ENCODE data around the gene SFXN3. TPM values are rescaled to one million over a fixed set of nuclear protein-coding genes. Genes with fewer than 3 reads are reported as not detected.
A peak's percentile ranks its signal among the peaks of the same experiment; 100 is the strongest.

SFXN3 gene, protein sequence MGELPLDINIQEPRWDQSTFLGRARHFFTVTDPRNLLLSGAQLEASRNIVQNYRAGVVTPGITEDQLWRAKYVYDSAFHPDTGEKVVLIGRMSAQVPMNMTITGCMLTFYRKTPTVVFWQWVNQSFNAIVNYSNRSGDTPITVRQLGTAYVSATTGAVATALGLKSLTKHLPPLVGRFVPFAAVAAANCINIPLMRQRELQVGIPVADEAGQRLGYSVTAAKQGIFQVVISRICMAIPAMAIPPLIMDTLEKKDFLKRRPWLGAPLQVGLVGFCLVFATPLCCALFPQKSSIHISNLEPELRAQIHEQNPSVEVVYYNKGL
- 10 to 100 TPM; 59.7 to 74.5 (median 68.9) TPM for total RNA-seq
- 44.0 TPM for total RNA-seq (2013)

DNA sequence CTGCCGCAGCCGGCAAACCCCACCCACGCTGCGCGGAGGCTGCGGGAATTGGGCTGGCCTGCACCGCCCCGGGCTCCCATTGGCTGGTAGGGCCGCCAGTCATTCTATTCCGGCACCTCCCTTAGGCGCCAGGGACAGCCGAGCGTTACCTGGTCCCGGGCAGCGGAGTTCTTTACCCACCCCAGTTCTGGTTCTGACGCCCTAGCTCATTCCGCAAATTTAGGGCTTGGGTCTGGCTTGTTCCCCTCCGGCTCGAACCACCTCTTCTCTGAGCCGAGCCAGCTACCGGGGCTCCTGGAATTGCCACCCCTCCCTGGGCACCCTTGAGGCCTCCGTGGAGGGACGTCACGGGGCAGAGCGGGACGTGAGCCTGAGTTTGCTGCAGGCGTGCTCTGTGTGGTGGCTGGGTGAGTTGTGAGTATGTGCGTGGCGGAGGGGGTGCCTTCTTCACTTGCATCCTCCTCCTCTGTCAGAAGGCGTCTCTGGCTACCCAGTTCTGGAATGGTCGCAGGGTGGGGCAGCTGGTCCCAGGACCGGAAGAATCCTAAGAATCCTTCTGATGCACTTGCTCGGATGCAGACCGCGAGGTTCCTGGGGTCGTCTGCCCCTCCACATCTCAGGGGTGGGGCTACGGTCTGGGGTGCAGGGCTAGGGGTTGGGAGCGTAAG, at the start of gene SFXN3, which contains the start of gene PDZD7:
SFXN3 (plus strand) TSS at position 107 of the 668 bp plus-strand sequence. CDS start 3,461 bp downstream, outside the sequence.
PDZD7 (minus strand) TSS at position 2 of the 668 bp plus-strand sequence. CDS start 910 bp downstream, outside the sequence.
- H3K27me3 Mint-ChIP-seq (ENCODE audit: low read depth in 2 of 2), result peaks cover 0 to 7% of the 10 kb centered on the region in 2 donors
- H3K27ac Mint-ChIP-seq, result peak within 1 kb of the TSS; percentile 83 to 89
- Histone ChIP-seq H3K27me3 (ENCODE audit: control insufficient read depth, insufficient read depth, low read length) (no peaks in the 10 kb centered on the region), H3K36me3 (ENCODE audit: control insufficient read depth, insufficient read depth, low read length) (peaks cover 16% of the 10 kb centered on the region), H3K27ac (ENCODE audit: low read length) (peak within 1 kb of the TSS; percentile 98), H3K9me3 (ENCODE audit: control insufficient read depth, insufficient read depth, low read length) (no peaks in the 10 kb centered on the region), H3K4me1 (ENCODE audit: control insufficient read depth, insufficient read depth, low read length) (peaks cover 28% of the 10 kb centered on the region), H3K4me3 (ENCODE audit: low read length) (peak within 1 kb of the TSS; percentile 50)
- DNase-seq (peak; percentile 96 to 98), ATAC-seq (peak; percentile 76 to 91 (median 85))
- intact Hi-C loops (cut with micrococcal nuclease), result loop anchor here (5.0 kb wide), 3 partner anchors 34 to 321 kb away; partner anchors contain the start of genes BTRC and LZTS2
- TF ChIP-seq, protein P1, sequence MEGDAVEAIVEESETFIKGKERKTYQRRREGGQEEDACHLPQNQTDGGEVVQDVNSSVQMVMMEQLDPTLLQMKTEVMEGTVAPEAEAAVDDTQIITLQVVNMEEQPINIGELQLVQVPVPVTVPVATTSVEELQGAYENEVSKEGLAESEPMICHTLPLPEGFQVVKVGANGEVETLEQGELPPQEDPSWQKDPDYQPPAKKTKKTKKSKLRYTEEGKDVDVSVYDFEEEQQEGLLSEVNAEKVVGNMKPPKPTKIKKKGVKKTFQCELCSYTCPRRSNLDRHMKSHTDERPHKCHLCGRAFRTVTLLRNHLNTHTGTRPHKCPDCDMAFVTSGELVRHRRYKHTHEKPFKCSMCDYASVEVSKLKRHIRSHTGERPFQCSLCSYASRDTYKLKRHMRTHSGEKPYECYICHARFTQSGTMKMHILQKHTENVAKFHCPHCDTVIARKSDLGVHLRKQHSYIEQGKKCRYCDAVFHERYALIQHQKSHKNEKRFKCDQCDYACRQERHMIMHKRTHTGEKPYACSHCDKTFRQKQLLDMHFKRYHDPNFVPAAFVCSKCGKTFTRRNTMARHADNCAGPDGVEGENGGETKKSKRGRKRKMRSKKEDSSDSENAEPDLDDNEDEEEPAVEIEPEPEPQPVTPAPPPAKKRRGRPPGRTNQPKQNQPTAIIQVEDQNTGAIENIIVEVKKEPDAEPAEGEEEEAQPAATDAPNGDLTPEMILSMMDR (IDR thresholded peaks at IDR 0.05), result no peak
- H3K9me3 Mint-ChIP-seq, result no peaks in the 10 kb centered on the region
- peaks cover 27 to 28% of the 10 kb centered on the region in 2 donors for H3K4me1 Mint-ChIP-seq
- WGBS (ENCODE audit: insufficient coverage), result under 1% methylated on average over 38 of the region's 38 CpGs
- H3K4me3 Mint-ChIP-seq, result peak within 1 kb of the TSS; percentile 88
- no peaks in the 10 kb centered on the region for H3K36me3 Mint-ChIP-seq

- peaks cover 15% of the 10 kb centered on the region for H3K36me3 ChIP-seq (ENCODE audit: control insufficient read depth, insufficient read depth, low read length)
- 96% methylated on average over 24 of the region's 24 CpGs for WGBS (ENCODE audit: insufficient coverage)
- no peak overlapping the region for H3K27ac ChIP-seq (ENCODE audit: low read length)
- H3K9me3 Mint-ChIP-seq, result peaks cover 0 to 3% of the 10 kb centered on the region in 2 donors
- H3K4me3 Mint-ChIP-seq, result no peak overlapping the region
- no peak overlapping the region for H3K4me3 ChIP-seq (ENCODE audit: low read length)
- peaks cover 8% of the 10 kb centered on the region for H3K36me3 Mint-ChIP-seq
- H3K27me3 Mint-ChIP-seq (ENCODE audit: low read depth in 2 of 2), result no peaks in the 10 kb centered on the region
- H3K27ac Mint-ChIP-seq, result no peak overlapping the region
- DNase-seq, result peak in 1 of 2 donors; percentile 11
- no peaks in the 10 kb centered on the region for H3K9me3 ChIP-seq (ENCODE audit: control insufficient read depth, insufficient read depth, low read length)
- no peaks in the 10 kb centered on the region for H3K27me3 ChIP-seq (ENCODE audit: control insufficient read depth, insufficient read depth, low read length)
- intact Hi-C loops (cut with micrococcal nuclease), result no loop called here
- H3K4me1 ChIP-seq (ENCODE audit: control insufficient read depth, insufficient read depth, low read length), result peaks cover 18% of the 10 kb centered on the region
- TF ChIP-seq, protein P1 (IDR thresholded peaks at IDR 0.05), result no peak
- peaks cover 10 to 26% of the 10 kb centered on the region in 2 donors for H3K4me1 Mint-ChIP-seq
- ATAC-seq, result no peak
These were observed 47.9 kb upstream of the SFXN3 start for GRCh38 chr10:100982916-100983830.

GRCh38 chr10:100983868-100984671, 47.0 kb upstream of the SFXN3 start:
- TF ChIP-seq, protein P1 (IDR thresholded peaks at IDR 0.05), result no peak
- Histone ChIP-seq H3K27me3 (ENCODE audit: control insufficient read depth, insufficient read depth, low read length) (no peaks in the 10 kb centered on the region), H3K27ac (ENCODE audit: low read length) (no peak overlapping the region), H3K4me3 (ENCODE audit: low read length) (no peak overlapping the region), H3K36me3 (ENCODE audit: control insufficient read depth, insufficient read depth, low read length) (peaks cover 15% of the 10 kb centered on the region), H3K4me1 (ENCODE audit: control insufficient read depth, insufficient read depth, low read length) (peaks cover 23% of the 10 kb centered on the region), H3K9me3 (ENCODE audit: control insufficient read depth, insufficient read depth, low read length) (no peaks in the 10 kb centered on the region)
- H3K9me3 Mint-ChIP-seq, result peaks cover 0 to 3% of the 10 kb centered on the region in 2 donors
- peak overlapping the region in 1 of 2 donors; percentile 29 for H3K27ac Mint-ChIP-seq
- no peaks in the 10 kb centered on the region for H3K27me3 Mint-ChIP-seq (ENCODE audit: low read depth in 2 of 2)
- H3K36me3 Mint-ChIP-seq, result peaks cover 8% of the 10 kb centered on the region
- DNase-seq (peak in 1 of 2 donors; percentile 6), ATAC-seq (no peak)
- intact Hi-C loops (cut with micrococcal nuclease), result no loop called here
- no peak overlapping the region for H3K4me3 Mint-ChIP-seq
- H3K4me1 Mint-ChIP-seq, result peaks cover 10 to 26% of the 10 kb centered on the region in 2 donors
- 96% methylated on average over 13 of the region's 13 CpGs for WGBS (ENCODE audit: insufficient coverage)
